ENCODE measurements around the gene FRMD4A. TPM values are rescaled to one million over a fixed set of nuclear protein-coding genes. Genes with fewer than 3 reads are reported as not detected.

FRMD4A gene
- total and polyA plus RNA-seq, 10 of the 15 experiments (the other 5 are each of a cell fraction or from before 2014, with no cell fraction given), result 17.8 to 75.2 (median 39.1) TPM

DNA sequence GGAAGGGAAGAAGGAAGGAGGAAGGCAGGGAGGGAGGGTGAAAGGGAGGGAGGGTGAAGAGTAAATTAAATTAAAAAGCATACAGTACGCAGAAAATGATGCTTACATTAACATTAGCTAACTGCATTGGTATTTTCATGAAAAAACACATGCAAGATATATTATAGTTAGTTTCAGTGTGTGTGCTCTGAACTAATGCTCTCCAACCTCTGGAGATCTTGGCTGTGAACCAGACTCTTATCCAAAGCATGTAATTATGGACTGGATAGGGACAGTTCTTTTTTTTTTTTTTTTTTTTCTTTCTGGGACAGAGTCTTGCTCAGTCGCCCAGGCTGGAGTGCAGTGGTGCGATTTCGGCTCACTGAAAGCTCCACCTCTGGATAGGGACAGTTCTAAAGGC, 357.0 kb downstream of the FRMD4A start (continued):
- TF ChIP-seq, protein P1, sequence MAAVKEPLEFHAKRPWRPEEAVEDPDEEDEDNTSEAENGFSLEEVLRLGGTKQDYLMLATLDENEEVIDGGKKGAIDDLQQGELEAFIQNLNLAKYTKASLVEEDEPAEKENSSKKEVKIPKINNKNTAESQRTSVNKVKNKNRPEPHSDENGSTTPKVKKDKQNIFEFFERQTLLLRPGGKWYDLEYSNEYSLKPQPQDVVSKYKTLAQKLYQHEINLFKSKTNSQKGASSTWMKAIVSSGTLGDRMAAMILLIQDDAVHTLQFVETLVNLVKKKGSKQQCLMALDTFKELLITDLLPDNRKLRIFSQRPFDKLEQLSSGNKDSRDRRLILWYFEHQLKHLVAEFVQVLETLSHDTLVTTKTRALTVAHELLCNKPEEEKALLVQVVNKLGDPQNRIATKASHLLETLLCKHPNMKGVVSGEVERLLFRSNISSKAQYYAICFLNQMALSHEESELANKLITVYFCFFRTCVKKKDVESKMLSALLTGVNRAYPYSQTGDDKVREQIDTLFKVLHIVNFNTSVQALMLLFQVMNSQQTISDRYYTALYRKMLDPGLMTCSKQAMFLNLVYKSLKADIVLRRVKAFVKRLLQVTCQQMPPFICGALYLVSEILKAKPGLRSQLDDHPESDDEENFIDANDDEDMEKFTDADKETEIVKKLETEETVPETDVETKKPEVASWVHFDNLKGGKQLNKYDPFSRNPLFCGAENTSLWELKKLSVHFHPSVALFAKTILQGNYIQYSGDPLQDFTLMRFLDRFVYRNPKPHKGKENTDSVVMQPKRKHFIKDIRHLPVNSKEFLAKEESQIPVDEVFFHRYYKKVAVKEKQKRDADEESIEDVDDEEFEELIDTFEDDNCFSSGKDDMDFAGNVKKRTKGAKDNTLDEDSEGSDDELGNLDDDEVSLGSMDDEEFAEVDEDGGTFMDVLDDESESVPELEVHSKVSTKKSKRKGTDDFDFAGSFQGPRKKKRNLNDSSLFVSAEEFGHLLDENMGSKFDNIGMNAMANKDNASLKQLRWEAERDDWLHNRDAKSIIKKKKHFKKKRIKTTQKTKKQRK (IDR thresholded peaks at IDR 0.05; ENCODE audit: low read depth, low read length), result no peak
- no peak for TF ChIP-seq ZNF217 (IDR thresholded peaks at IDR 0.05)
- TF ChIP-seq SMAD5 (IDR thresholded peaks at IDR 0.05; ENCODE audit: low read depth), result no peak

DNA sequence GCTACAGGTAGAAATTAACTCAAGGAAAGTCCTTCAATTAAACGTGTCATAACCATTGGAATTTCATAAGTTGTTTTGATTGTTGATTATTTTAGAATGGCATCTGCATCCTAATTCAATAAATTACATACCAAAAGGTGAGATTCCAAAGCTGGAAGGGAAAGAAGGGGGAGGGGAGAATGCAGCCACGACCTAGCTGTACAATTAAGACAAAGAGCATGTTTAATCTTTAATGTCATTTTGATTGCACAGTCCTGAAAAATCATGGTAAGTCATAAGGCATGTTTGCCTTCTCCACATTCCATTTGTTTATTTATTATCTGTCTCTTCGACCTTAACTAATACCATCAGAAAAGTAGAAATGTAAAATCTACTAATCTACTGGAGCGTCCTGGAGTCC, 358.1 kb downstream of the FRMD4A start:
- no TSS peak for BruUV-seq (replicated peaks)
- no peak for FAIRE-seq
- no peak for TF ChIP-seq TCF12 (IDR thresholded peaks at IDR 0.05; ENCODE audit: low read depth, low read length)
- TF ChIP-seq SMC3 (IDR thresholded peaks at IDR 0.05; ENCODE audit: borderline replicate concordance, low read length), result no peak
- TF ChIP-seq, protein P2, sequence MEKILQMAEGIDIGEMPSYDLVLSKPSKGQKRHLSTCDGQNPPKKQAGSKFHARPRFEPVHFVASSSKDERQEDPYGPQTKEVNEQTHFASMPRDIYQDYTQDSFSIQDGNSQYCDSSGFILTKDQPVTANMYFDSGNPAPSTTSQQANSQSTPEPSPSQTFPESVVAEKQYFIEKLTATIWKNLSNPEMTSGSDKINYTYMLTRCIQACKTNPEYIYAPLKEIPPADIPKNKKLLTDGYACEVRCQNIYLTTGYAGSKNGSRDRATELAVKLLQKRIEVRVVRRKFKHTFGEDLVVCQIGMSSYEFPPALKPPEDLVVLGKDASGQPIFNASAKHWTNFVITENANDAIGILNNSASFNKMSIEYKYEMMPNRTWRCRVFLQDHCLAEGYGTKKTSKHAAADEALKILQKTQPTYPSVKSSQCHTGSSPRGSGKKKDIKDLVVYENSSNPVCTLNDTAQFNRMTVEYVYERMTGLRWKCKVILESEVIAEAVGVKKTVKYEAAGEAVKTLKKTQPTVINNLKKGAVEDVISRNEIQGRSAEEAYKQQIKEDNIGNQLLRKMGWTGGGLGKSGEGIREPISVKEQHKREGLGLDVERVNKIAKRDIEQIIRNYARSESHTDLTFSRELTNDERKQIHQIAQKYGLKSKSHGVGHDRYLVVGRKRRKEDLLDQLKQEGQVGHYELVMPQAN (conservative IDR thresholded peaks at IDR 0.05), result no peak
- no peak for TF ChIP-seq CREM (IDR thresholded peaks at IDR 0.05; ENCODE audit: low read depth)
- no peak for TF ChIP-seq ZNF622 (IDR thresholded peaks at IDR 0.05)
- no peak for TF ChIP-seq HDGF (IDR thresholded peaks at IDR 0.05)
- no peak for TF ChIP-seq EGR1 (IDR thresholded peaks at IDR 0.05; ENCODE audit: borderline replicate concordance in 1 of 2, low read depth in 2 of 2, low read length in 2 of 2)
- no peak for TF ChIP-seq NR2C1 (IDR thresholded peaks at IDR 0.05)
- TF ChIP-seq NBN (IDR thresholded peaks at IDR 0.05), result no peak
- TF ChIP-seq IKZF1 (conservative IDR thresholded peaks at IDR 0.05), result no peak
- TF ChIP-seq, protein P3, sequence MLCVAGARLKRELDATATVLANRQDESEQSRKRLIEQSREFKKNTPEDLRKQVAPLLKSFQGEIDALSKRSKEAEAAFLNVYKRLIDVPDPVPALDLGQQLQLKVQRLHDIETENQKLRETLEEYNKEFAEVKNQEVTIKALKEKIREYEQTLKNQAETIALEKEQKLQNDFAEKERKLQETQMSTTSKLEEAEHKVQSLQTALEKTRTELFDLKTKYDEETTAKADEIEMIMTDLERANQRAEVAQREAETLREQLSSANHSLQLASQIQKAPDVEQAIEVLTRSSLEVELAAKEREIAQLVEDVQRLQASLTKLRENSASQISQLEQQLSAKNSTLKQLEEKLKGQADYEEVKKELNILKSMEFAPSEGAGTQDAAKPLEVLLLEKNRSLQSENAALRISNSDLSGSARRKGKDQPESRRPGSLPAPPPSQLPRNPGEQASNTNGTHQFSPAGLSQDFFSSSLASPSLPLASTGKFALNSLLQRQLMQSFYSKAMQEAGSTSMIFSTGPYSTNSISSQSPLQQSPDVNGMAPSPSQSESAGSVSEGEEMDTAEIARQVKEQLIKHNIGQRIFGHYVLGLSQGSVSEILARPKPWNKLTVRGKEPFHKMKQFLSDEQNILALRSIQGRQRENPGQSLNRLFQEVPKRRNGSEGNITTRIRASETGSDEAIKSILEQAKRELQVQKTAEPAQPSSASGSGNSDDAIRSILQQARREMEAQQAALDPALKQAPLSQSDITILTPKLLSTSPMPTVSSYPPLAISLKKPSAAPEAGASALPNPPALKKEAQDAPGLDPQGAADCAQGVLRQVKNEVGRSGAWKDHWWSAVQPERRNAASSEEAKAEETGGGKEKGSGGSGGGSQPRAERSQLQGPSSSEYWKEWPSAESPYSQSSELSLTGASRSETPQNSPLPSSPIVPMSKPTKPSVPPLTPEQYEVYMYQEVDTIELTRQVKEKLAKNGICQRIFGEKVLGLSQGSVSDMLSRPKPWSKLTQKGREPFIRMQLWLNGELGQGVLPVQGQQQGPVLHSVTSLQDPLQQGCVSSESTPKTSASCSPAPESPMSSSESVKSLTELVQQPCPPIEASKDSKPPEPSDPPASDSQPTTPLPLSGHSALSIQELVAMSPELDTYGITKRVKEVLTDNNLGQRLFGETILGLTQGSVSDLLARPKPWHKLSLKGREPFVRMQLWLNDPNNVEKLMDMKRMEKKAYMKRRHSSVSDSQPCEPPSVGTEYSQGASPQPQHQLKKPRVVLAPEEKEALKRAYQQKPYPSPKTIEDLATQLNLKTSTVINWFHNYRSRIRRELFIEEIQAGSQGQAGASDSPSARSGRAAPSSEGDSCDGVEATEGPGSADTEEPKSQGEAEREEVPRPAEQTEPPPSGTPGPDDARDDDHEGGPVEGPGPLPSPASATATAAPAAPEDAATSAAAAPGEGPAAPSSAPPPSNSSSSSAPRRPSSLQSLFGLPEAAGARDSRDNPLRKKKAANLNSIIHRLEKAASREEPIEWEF (IDR thresholded peaks at IDR 0.05; ENCODE audit: insufficient replicate concordance, low read depth, low read length), result no peak
- no peak for TF ChIP-seq JUND (IDR thresholded peaks at IDR 0.05; ENCODE audit: low read depth, low read length)

More for the DNA sequence above, 358.1 kb downstream of the FRMD4A start:
- Histone ChIP-seq H3K9ac (ENCODE audit: control insufficient read depth, insufficient read depth, low read length) (no peak overlapping the region), H2AFZ (ENCODE audit: control insufficient read depth, low read depth, low read length) (no peak overlapping the region), H3K27me3 (replicated peaks in 1 of 2; ENCODE audit: control insufficient read depth in 2 of 2, insufficient read depth in 2 of 2, low read length in 1 of 2) (no peaks in the 10 kb centered on the region), H3K4me1 (ENCODE audit: control insufficient read depth, insufficient read depth, low read length) (peaks cover 13% of the 10 kb centered on the region), H3K36me3 (ENCODE audit: control insufficient read depth in 2 of 2, insufficient read depth in 2 of 2, low read length in 1 of 2) (no peaks in the 10 kb centered on the region; a peak in 2 of 4 replicates), H3K27ac (ENCODE audit: control insufficient read depth, insufficient read depth) (no peak overlapping the region), H4K20me1 (ENCODE audit: control insufficient read depth, insufficient read depth) (no peaks in the 10 kb centered on the region), H3K4me3 (no peak overlapping the region), H3K9me3 (replicated peaks; ENCODE audit: control insufficient read depth, insufficient read depth, low read length) (no peaks in the 10 kb centered on the region), H3K4me2 (ENCODE audit: control insufficient read depth, insufficient read depth) (no peak overlapping the region), H3K79me2 (ENCODE audit: control insufficient read depth, insufficient read depth, low read length) (no peaks in the 10 kb centered on the region)
- WGBS (ENCODE audit: insufficient coverage, insufficient replicate concordance, low lambda C conversion rate, missing lambda C conversion rate), result 1% methylated on average over 4 of the region's 4 CpGs
- intact Hi-C loops (cut with micrococcal nuclease; ENCODE audit: unreplicated experiment), result no loop called here
- SMC1A ChIA-PET (ENCODE audit: uncharacterized antibody, unreplicated experiment), result no interaction called here
- CTCF ChIA-PET, result no interaction called here
- POLR2A ChIA-PET, result interaction anchor here (0.6 kb wide), 1 partner anchor 130 kb away, joined by 3 read pairs; no protein-coding TSS in a partner anchor
- DNase-seq (ENCODE audit: low read depth, low spot score) (no peak), ATAC-seq (no peak)
- RAD21 ChIA-PET (ENCODE audit: unreplicated experiment), result no interaction called here
- in situ Hi-C loops (cut with MboI), result no loop called here

Data from GM12878 (cell line).